Heart left ventricle (tissue), 13 donors: ENCODE measurements around the gene ZDHHC20.
A peak's percentile ranks its signal among the peaks of the same experiment; 100 is the strongest.

Experiments
- POLR2A ChIP-seq, 2 donors: fragments of 450-650 bp; IDR thresholded peaks; one replicate each; pipeline ENCODE4 v1.6.1; 2017; ENCODE audit warnings: antibody characterized with exemption in 2 of 2, mild to moderate bottlenecking in 2 of 2, moderate library complexity in 2 of 2
- TF ChIP-seq, protein P1 (sequence below), 12 donors: fragments of 200-600 bp; sonication (generic) in 4 of 12; IDR thresholded peaks; one replicate each; pipeline versions ENCODE4 v1.5.0 to v1.8.0; 2018 to 2022; ENCODE audit warnings: antibody characterized with exemption in 12 of 12, mild to moderate bottlenecking in 5 of 12
- donor health status: ischemic (EF 13 %, LVEDD 7.1; RV severe dilation, severe dysfunction).
- donor health status: DM: no; HTN: yes; CAD: no.
- donor health status: DM: no; HTN: no; CAD: no.
- donor health status: ischemic (EF 25% LVEDD 6.9; RV normal size, moderate dysfunction).
- donor health status: ischemic (EF 25% LVEDD 5.7; RV mildly dilated, moderate dysfunction).
- donor health status: ischemic (EF 35%, LVEDD 5.7; RV mildly dilated, moderate dysfunction).
- donor health status: nonischemic (EF 11% LVEDD 7.7; RV severe dilation, severe dysfunction).
- donor health status: DM: yes; HTN: yes; CAD: no.
- donor health status: PGD.
- donor health status: ischemic (EF 29% LVEDD 5.4; RV normal size, mild dysfunction).
- donor health status: nonischemic (EF 23%, LVEDD 6.1; RV moderate dilation, normal function).

DNA sequence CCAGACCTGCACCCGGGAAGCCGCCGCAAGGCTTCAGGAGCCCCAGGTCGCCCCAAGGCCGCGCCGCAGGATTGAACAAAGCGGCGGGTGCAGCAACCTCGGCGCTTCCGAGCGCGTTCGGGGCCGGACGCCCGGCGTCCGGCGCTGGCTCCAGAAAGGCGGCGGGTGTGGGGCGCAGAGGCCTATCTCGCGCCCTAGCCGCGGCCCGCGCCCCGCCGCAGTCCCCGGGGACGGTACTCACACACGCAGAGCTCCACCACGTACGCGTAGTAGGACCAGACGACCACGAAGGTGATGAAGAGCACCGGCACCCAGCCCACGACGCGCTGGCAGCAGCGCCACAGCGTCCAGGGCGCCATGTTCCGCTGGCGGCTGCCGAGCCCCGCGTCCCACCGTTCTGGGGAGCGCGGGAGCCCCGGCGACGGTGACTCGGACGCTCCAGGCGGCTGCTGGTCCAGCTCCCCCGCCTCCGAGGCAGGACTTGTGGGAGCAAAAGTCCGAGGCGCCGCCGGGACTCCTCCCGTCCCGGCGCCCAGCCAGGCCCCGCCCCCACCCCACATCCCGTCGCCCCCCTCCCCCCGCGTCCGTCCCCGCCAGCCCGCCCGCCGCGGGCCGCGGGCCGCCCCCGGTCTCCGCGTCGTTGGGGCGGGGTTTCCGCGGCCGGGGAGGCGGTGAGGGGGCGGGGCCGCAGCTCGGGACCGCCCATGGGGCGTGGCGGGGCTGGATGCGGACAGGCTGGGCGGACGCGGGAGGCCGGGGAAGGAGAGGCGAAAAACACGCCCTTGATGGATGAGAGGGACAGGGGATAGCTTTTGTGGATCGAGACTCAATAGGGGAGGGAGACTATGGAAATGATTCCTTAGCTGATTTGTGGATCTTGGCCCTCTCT, at the start of gene ZDHHC20:
- peak in 1 of 2 donors; percentile 86 for TF ChIP-seq POLR2A (IDR thresholded peaks at IDR 0.05)
- TF ChIP-seq, protein P1, sequence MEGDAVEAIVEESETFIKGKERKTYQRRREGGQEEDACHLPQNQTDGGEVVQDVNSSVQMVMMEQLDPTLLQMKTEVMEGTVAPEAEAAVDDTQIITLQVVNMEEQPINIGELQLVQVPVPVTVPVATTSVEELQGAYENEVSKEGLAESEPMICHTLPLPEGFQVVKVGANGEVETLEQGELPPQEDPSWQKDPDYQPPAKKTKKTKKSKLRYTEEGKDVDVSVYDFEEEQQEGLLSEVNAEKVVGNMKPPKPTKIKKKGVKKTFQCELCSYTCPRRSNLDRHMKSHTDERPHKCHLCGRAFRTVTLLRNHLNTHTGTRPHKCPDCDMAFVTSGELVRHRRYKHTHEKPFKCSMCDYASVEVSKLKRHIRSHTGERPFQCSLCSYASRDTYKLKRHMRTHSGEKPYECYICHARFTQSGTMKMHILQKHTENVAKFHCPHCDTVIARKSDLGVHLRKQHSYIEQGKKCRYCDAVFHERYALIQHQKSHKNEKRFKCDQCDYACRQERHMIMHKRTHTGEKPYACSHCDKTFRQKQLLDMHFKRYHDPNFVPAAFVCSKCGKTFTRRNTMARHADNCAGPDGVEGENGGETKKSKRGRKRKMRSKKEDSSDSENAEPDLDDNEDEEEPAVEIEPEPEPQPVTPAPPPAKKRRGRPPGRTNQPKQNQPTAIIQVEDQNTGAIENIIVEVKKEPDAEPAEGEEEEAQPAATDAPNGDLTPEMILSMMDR (IDR thresholded peaks at IDR 0.05) = no peak
